Measurements from ENCODE around the gene ST6GALNAC3. TPM values are rescaled to one million over a fixed set of nuclear protein-coding genes. Genes with fewer than 3 reads are reported as not detected.

The ST6GALNAC3 gene
- total RNA-seq, 1 donor from 2014 or later, result 23.6 TPM

DNA sequence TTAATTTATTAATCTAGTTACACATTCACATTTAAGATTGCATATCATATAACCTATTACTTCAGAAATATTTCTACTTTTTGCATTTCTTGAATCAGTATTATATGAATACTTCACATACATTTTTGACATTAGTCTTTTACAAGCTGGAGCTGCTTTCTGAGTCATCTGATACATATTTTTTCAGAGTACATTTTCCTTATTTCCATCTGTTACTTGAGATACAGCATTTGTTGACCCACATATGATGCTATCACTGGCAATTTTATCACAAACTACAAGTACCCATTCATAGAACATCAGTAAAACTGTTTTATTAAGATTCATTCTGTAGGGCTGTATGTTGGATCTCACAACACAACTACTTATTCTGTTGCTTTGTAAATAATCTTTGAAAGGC is 425.6 kb downstream of the ST6GALNAC3 start:
- Histone ChIP-seq H2AFZ (replicated peaks) (no peak overlapping the region), H3F3A (ENCODE audit: low read depth) (peaks cover 50% of the 10 kb centered on the region), H3K36me3 (no peaks in the 10 kb centered on the region), H3K79me2 (ENCODE audit: low read depth) (no peaks in the 10 kb centered on the region), H3K4me1 (peaks cover 68% of the 10 kb centered on the region), H3K9me3 (ENCODE audit: low read depth) (no peaks in the 10 kb centered on the region), H4K20me1 (ENCODE audit: low read depth) (no peaks in the 10 kb centered on the region), H3K4me3 (peak overlapping the region; percentile 28), H3K27ac (peak overlapping the region; percentile 96), H3K4me2 (peak overlapping the region; percentile 65), H3K27me3 (no peaks in the 10 kb centered on the region), H3K9ac (no peak overlapping the region)
- no peak for DNase-seq (ENCODE audit: low spot score)
- Mint-ChIP-seq H3K9me3 (no peaks in the 10 kb centered on the region), H3K27me3 (ENCODE audit: insufficient read depth, low read depth) (peaks cover 4% of the 10 kb centered on the region), H3K4me1 (peaks cover 63% of the 10 kb centered on the region), H3K4me3 (no peak overlapping the region), H3K36me3 (peaks cover 9% of the 10 kb centered on the region), H3K27ac (peak overlapping the region; percentile 88)
- TF ChIP-seq EZH2phosphoT487 (IDR thresholded peaks at IDR 0.05) (no peak), EZH2 (IDR thresholded peaks at IDR 0.05) (no peak)
- TF ChIP-seq, protein P1, sequence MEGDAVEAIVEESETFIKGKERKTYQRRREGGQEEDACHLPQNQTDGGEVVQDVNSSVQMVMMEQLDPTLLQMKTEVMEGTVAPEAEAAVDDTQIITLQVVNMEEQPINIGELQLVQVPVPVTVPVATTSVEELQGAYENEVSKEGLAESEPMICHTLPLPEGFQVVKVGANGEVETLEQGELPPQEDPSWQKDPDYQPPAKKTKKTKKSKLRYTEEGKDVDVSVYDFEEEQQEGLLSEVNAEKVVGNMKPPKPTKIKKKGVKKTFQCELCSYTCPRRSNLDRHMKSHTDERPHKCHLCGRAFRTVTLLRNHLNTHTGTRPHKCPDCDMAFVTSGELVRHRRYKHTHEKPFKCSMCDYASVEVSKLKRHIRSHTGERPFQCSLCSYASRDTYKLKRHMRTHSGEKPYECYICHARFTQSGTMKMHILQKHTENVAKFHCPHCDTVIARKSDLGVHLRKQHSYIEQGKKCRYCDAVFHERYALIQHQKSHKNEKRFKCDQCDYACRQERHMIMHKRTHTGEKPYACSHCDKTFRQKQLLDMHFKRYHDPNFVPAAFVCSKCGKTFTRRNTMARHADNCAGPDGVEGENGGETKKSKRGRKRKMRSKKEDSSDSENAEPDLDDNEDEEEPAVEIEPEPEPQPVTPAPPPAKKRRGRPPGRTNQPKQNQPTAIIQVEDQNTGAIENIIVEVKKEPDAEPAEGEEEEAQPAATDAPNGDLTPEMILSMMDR (IDR thresholded peaks at IDR 0.05), result no peak

DNA sequence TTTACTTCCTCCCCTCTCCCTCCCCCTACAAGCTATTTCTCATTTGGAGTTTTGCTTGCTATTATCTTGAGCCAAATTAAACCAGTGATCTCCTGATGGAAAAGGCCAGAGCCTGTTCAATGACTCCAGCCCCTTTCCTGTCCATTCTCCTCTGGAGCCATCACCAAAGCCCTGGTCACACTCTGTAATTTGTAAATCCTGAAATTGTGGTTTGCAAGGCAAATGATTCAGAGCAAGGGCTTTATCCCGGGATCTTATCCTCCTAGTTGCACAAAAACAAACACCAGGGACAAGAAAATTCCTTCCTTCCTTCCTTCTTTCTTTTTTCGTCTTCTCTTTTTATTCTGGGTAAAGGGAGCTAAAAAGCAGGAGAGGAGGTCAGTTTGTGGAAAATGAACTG is 426.6 kb downstream of the ST6GALNAC3 start:
- Histone ChIP-seq H3F3A (ENCODE audit: low read depth) (peaks cover 50% of the 10 kb centered on the region), H3K36me3 (no peaks in the 10 kb centered on the region), H3K9me3 (ENCODE audit: low read depth) (no peaks in the 10 kb centered on the region), H3K79me2 (ENCODE audit: low read depth) (no peaks in the 10 kb centered on the region), H3K27me3 (no peaks in the 10 kb centered on the region), H3K4me3 (peak overlapping the region; percentile 28), H3K4me1 (peaks cover 67% of the 10 kb centered on the region), H3K9ac (no peak overlapping the region), H2AFZ (replicated peaks) (no peak overlapping the region), H3K27ac (peak overlapping the region; percentile 96), H3K4me2 (peak overlapping the region; percentile 65), H4K20me1 (ENCODE audit: low read depth) (no peaks in the 10 kb centered on the region)
- DNase-seq (ENCODE audit: low spot score), result peak; percentile 66
- Mint-ChIP-seq H3K36me3 (peaks cover 6% of the 10 kb centered on the region), H3K4me3 (peak overlapping the region; percentile 76), H3K4me1 (peaks cover 63% of the 10 kb centered on the region), H3K27me3 (ENCODE audit: insufficient read depth, low read depth) (peaks cover 2% of the 10 kb centered on the region), H3K27ac (peak overlapping the region; percentile 99), H3K9me3 (no peaks in the 10 kb centered on the region)
- no peak for TF ChIP-seq EZH2phosphoT487 (IDR thresholded peaks at IDR 0.05)
- TF ChIP-seq, protein P1 (IDR thresholded peaks at IDR 0.05), result no peak
- TF ChIP-seq EZH2 (IDR thresholded peaks at IDR 0.05), result no peak

DNA sequence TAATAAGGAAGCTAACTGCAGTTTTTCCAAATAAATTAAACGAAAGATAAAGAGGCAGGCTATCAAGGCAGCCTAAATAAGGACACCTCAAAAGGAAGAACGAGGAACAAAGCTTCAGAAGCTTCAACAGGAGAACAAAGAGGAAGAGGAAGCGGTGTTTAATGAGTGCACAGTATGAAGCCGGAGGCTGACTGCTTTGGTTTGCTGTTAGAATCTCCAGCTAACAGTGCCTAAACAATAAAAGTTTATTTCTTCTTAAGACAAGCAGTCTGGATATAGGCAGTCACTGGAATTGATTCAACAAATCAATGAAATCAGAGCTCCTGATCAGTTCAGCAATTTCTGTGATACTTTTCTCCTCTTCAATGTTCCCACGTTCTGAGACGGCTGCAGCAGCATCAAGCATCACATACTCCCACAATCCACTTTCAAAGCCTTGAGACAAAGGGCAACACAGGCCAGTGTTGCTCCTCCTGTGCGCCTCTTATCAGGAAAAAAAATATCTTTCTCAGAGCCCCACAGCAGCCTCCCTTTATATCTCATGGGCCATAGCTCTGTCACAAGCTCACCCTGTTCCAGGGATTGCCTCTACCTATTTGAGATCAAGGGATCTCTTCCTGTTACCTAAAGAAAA is 427.2 kb downstream of the ST6GALNAC3 start:
- Mint-ChIP-seq H3K4me3 (peak overlapping the region; percentile 76), H3K27me3 (ENCODE audit: insufficient read depth, low read depth) (peaks cover 2% of the 10 kb centered on the region), H3K9me3 (no peaks in the 10 kb centered on the region), H3K27ac (peak overlapping the region; percentile 99), H3K36me3 (peaks cover 5% of the 10 kb centered on the region), H3K4me1 (peaks cover 62% of the 10 kb centered on the region)
- H3K27ac ChIP-seq, result peak overlapping the region; percentile 96
- no peaks in the 10 kb centered on the region for H3K9me3 ChIP-seq (ENCODE audit: low read depth)
- peaks cover 50% of the 10 kb centered on the region for H3F3A ChIP-seq (ENCODE audit: low read depth)
- H4K20me1 ChIP-seq (ENCODE audit: low read depth), result no peaks in the 10 kb centered on the region
- H3K4me3 ChIP-seq, result peak overlapping the region; percentile 28
- no peak overlapping the region for H3K9ac ChIP-seq
- peak; percentile 84 for DNase-seq (ENCODE audit: low spot score)
- peak overlapping the region; percentile 65 for H3K4me2 ChIP-seq
- H3K4me1 ChIP-seq, result peaks cover 67% of the 10 kb centered on the region
- H3K36me3 ChIP-seq, result no peaks in the 10 kb centered on the region
- no peaks in the 10 kb centered on the region for H3K79me2 ChIP-seq (ENCODE audit: low read depth)
- no peak for TF ChIP-seq EZH2 (IDR thresholded peaks at IDR 0.05)
- TF ChIP-seq EZH2phosphoT487 (IDR thresholded peaks at IDR 0.05), result peak; percentile 84
- TF ChIP-seq, protein P1 (IDR thresholded peaks at IDR 0.05), result no peak
- no peak overlapping the region for H2AFZ ChIP-seq (replicated peaks)
- no peaks in the 10 kb centered on the region for H3K27me3 ChIP-seq
